ENCODE results near the gene TSHZ2.

- TF ChIP-seq ZNF274 (IDR thresholded peaks at IDR 0.05; ENCODE audit: low read depth, low read length) (no peak), YY1 (IDR thresholded peaks at IDR 0.05; ENCODE audit: insufficient read depth, insufficient read length) (no peak), SUZ12 (IDR thresholded peaks at IDR 0.05; ENCODE audit: extremely low read depth, insufficient read depth, insufficient read length) (no peak)
Measured at GRCh38 chr20:53425481-53425880, 453.3 kb downstream of the TSHZ2 start.

Data from NT2/D1 (cell line).